GM12878 (cell line): ENCODE measurements around the gene FUT8. TPM values are rescaled to one million over a fixed set of nuclear protein-coding genes. Genes with fewer than 3 reads are reported as not detected.

ENCODE experiments used
- BCLAF1 ChIP-seq: fragments of 450-650 bp; IDR thresholded peaks from 2 replicates; pipeline ENCODE4 v1.6.1; 2017; ENCODE audit warnings: antibody characterized with exemption, mild to moderate bottlenecking, moderate library complexity
- BHLHE40 ChIP-seq, 2 experiments: fragments of 450-650 bp in 1 of 2; IDR thresholded peaks; 2 replicates each; pipeline ENCODE4 v1.6.1; 2011 to 2017; ENCODE audit warnings: low read depth in 2 of 2, borderline replicate concordance in 1 of 2, improper control_type of control experiment in 1 of 2, low read length in 1 of 2, mild to moderate bottlenecking in 1 of 2
- BRCA1 ChIP-seq: IDR thresholded peaks from 2 replicates; pipeline ENCODE4 v1.6.1; 2011; ENCODE audit warnings: low read depth, low read length, improper control_type of control experiment
- DPF2 ChIP-seq: fragments of 450-650 bp; IDR thresholded peaks from 2 replicates; pipeline ENCODE4 v1.6.1; 2017; ENCODE audit warnings: mild to moderate bottlenecking
- EED ChIP-seq: sonication (generic); IDR thresholded peaks from 2 replicates; pipeline ENCODE4 v1.6.1; 2016; ENCODE audit warnings: antibody characterized with exemption, low read depth
- HCFC1 ChIP-seq: fragments of 150-350 bp; IDR thresholded peaks from 2 replicates; pipeline ENCODE4 v1.6.1; 2014; ENCODE audit warnings: low read length
- HSF1 ChIP-seq: fragments of 150-350 bp; IDR thresholded peaks from 2 replicates; pipeline ENCODE4 v1.6.1; 2014; ENCODE audit warnings: mild to moderate bottlenecking, low read depth, low read length
- IRF3 ChIP-seq: fragments of 450-650 bp; IDR thresholded peaks from 2 replicates; pipeline ENCODE4 v1.6.1; 2014; ENCODE audit warnings: mild to moderate bottlenecking
- JUNB ChIP-seq: IDR thresholded peaks from 2 replicates; pipeline ENCODE4 v1.6.1; 2016; ENCODE audit warnings: antibody characterized with exemption, mild to moderate bottlenecking
- LARP7 ChIP-seq: fragments of 450-650 bp; IDR thresholded peaks from 2 replicates; pipeline ENCODE4 v1.6.1; 2017; ENCODE audit warnings: mild to moderate bottlenecking
- MLLT1 ChIP-seq: fragments of 450-650 bp; IDR thresholded peaks from 2 replicates; pipeline ENCODE4 v1.6.1; 2016; ENCODE audit warnings: mild to moderate bottlenecking
- MYC ChIP-seq: IDR thresholded peaks from 2 replicates; pipeline ENCODE4 v1.6.1; 2011; ENCODE audit warnings: mild to moderate bottlenecking, low read length, moderate library complexity, inconsistent platforms; ENCODE audit not compliant: insufficient read depth, insufficient replicate concordance, insufficient read length, severe bottlenecking
- NBN ChIP-seq: fragments of 450-650 bp; IDR thresholded peaks from 2 replicates; pipeline ENCODE4 v1.6.1; 2016
- PAX5 ChIP-seq: IDR thresholded peaks from 2 replicates; pipeline ENCODE4 v1.6.1; 2011; ENCODE audit warnings: low read depth, low read length, borderline replicate concordance
- PAX8 ChIP-seq: fragments of 450-650 bp; IDR thresholded peaks from 2 replicates; pipeline ENCODE4 v1.6.1; 2017; ENCODE audit warnings: mild to moderate bottlenecking, moderate library complexity
- POU2F2 ChIP-seq: IDR thresholded peaks from 3 replicates; pipeline ENCODE4 v1.6.1; 2011; ENCODE audit warnings: low read depth, mild to moderate bottlenecking, low read length, borderline replicate concordance
- RAD21 ChIP-seq: IDR thresholded peaks from 2 replicates; pipeline ENCODE4 v1.6.1; 2011; ENCODE audit warnings: mild to moderate bottlenecking, low read depth, low read length, moderate library complexity; ENCODE audit not compliant: insufficient read depth
- SIN3A ChIP-seq: IDR thresholded peaks from 2 replicates; pipeline ENCODE4 v1.6.1; 2012; ENCODE audit warnings: low read depth, low read length, improper control_type of control experiment
- SIX5 ChIP-seq: IDR thresholded peaks from 2 replicates; pipeline ENCODE4 v1.6.1; 2011; ENCODE audit warnings: mild to moderate bottlenecking, low read depth, low read length, moderate library complexity; ENCODE audit not compliant: severe bottlenecking
- SMAD1 ChIP-seq: fragments of 450-650 bp; IDR thresholded peaks from 2 replicates; pipeline ENCODE4 v1.6.1; 2018; ENCODE audit warnings: mild to moderate bottlenecking, low read depth; ENCODE audit not compliant: partially characterized antibody
- SMAD5 ChIP-seq: IDR thresholded peaks from 2 replicates; pipeline ENCODE4 v1.6.1; 2016; ENCODE audit warnings: antibody characterized with exemption, low read depth
- SP1 ChIP-seq: IDR thresholded peaks from one replicate; pipeline ENCODE4 v1.6.1; 2011; ENCODE audit warnings: low read depth, low read length
- STAT1 ChIP-seq: fragments of 450-650 bp; conservative IDR thresholded peaks from 2 replicates; pipeline ENCODE4 v1.6.1; 2014; ENCODE audit warnings: antibody characterized with exemption, mild to moderate bottlenecking
- SUZ12 ChIP-seq: fragments of 200-600 bp; sonication (generic); IDR thresholded peaks from one replicate; pipeline ENCODE4 v1.6.1; 2018; ENCODE audit warnings: antibody characterized with exemption, mild to moderate bottlenecking; ENCODE audit not compliant: unreplicated experiment
- USF2 ChIP-seq: IDR thresholded peaks from 2 replicates; pipeline ENCODE4 v1.6.1; 2011; ENCODE audit warnings: low read depth, low read length, improper control_type of control experiment, borderline replicate concordance
- polyA plus RNA-seq, 11 experiments: library from polyadenylated mRNA; depleted of rRNA in 4 of 11; unstranded in 6 of 11; stranded (reverse) in 5 of 11; fragments of >200 nt; fragmentation: Nextera tagmentation in 4 of 11; fragmentation: Illumina TruSeq in 1 of 11; extraction: Ambion mirVana in 4 of 11; extraction: Trizol in 1 of 11; gene quantifications; 1 replicate in 1 of 11; 2 replicates in 10 of 11; pipeline versions ENCODE4 v1.2.1 to v1.2.3, GENCODE V29; 2011 to 2016; ENCODE audit warnings: inconsistent platforms in 2 of 11, missing spikeins in 2 of 11, low read depth in 1 of 11
- total RNA-seq, 4 experiments: library from RNA; depleted of rRNA in 3 of 4; stranded (reverse); fragments of >200 nt in 3 of 4; fragmentation: Illumina TruSeq in 1 of 4; extraction: Trizol in 1 of 4; gene quantifications; 2 replicates each; pipeline versions ENCODE4 v1.2.1 to v1.2.3, GENCODE V29; 2013 to 2021

The FUT8 gene
- total and polyA plus RNA-seq, 10 of the 15 experiments (the other 5 are each of a cell fraction or from before 2014, with no cell fraction given) = 21.3 to 106 (median 66.3) TPM

- TF ChIP-seq MLLT1 (peak; percentile 38; the same call in 1 of the 2 replicates), DPF2 (peak; percentile 64), SMAD5 (no peak), PAX8 (no peak), BRCA1 (no peak), EED (peak; percentile 80), USF2 (no peak), BHLHE40 (IDR thresholded peaks at IDR 0.05; ENCODE audit: borderline replicate concordance in 1 of 2, low read depth in 2 of 2, low read length in 1 of 2) (peak; percentile 69 to 80; a peak in 2 of 4 replicates), HSF1 (no peak), BCLAF1 (no peak), PAX5 (peak; percentile 47; the same call in 1 of the 2 replicates), IRF3 (no peak), SMAD1 (no peak), LARP7 (no peak), JUNB (peak; percentile 91), SIN3A (no peak), HCFC1 (no peak), SUZ12 (no peak), STAT1 (no peak), NBN (peak; percentile 75), MYC (no peak), RAD21 (peak; percentile 28; the same call in 1 of the 2 replicates), SIX5 (no peak), POU2F2 (no peak), SP1 (no peak)
These were observed 49.9 kb downstream of the FUT8 start (continued) for GRCh38 chr14:65462411-65462810.
